GM13977 (cell line): Measurements from ENCODE around the gene EXOC1L.
"Not testable (repeated sequence)": the region's sequence is repeated elsewhere in the genome, so short reads cannot be mapped to it uniquely, and the experiment has no call there.

Experiments used
- DNase-seq: peaks from one replicate; pipeline ENCODE4 v3.0.0; 2012; ENCODE audit warnings: low spot score
- CTCF ChIP-seq: IDR thresholded peaks from 2 replicates; pipeline ENCODE4 v1.5.1; 2012; ENCODE audit warnings: mild to moderate bottlenecking, control low read depth; ENCODE audit not compliant: insufficient read depth; ENCODE audit errors: extremely low read depth, missing control alignments
- in situ Hi-C: fragments of 300-500 bp; cut with MboI; formaldehyde crosslinking; loops from one replicate; pipeline ENCODE4 v1.12.0; 2022; ENCODE audit warnings: low sequenced_read_pairs, low pct_unique_long_range_greater_than_20kb, mixed read lengths, inconsistent platforms; ENCODE audit not compliant: unreplicated experiment

Gene EXOC1L

GRCh38 chr4:55830716-55831115, 11.1 kb downstream of the EXOC1L start:
- in situ Hi-C loops, result no loop called here
- TF ChIP-seq CTCF, result no peak
- no peak for DNase-seq

- TF ChIP-seq CTCF, result no peak
- in situ Hi-C loops, result no loop called here
- DNase-seq, result no peak
These were observed 14.7 kb downstream of the EXOC1L start for GRCh38 chr4:55834086-55834795.

GRCh38 chr4:55837903-55838302, 18.3 kb downstream of the EXOC1L start:
- no peak for DNase-seq
- TF ChIP-seq CTCF, result no peak
- in situ Hi-C loops, result no loop called here

- DNase-seq, result no peak
- in situ Hi-C loops, result no loop called here
- no peak for TF ChIP-seq CTCF
These were observed 18.8 kb downstream of the EXOC1L start for GRCh38 chr4:55838356-55838755.

GRCh38 chr4:55838952-55839351, 19.4 kb downstream of the EXOC1L start:
- in situ Hi-C loops, result no loop called here
- TF ChIP-seq CTCF, result no peak
- no peak for DNase-seq

GRCh38 chr4:55840956-55841355, 21.4 kb downstream of the EXOC1L start:
- in situ Hi-C loops, result no loop called here
- TF ChIP-seq CTCF, result no peak
- no peak for DNase-seq

- DNase-seq, in situ Hi-C loops: not testable (repeated sequence)
These were observed 22.0 kb downstream of the EXOC1L start for GRCh38 chr4:55841373-55842239.

GRCh38 chr4:55842312-55842711, 22.7 kb downstream of the EXOC1L start:
- in situ Hi-C loops, DNase-seq: not testable (repeated sequence)
